GM21381 (cell line): ENCODE data around the gene RNF220.

Experiments used
- ATAC-seq: cut with Tn5 transposase; IDR thresholded peaks from one replicate; pipeline ENCODE4 v1.9.1; 2021; ENCODE audit warnings: mild to moderate bottlenecking, moderate library complexity; ENCODE audit not compliant: unreplicated experiment

Gene RNF220

GRCh38 chr1:44631333-44631646 lies 226.2 kb downstream of the RNF220 start:
- ATAC-seq = peak; percentile 19

GRCh38 chr1:44631647-44632539 lies 226.8 kb downstream of the RNF220 start:
- peak; percentile 64 for ATAC-seq

GRCh38 chr1:44632598-44632997 lies 227.5 kb downstream of the RNF220 start:
- peak; percentile 3 for ATAC-seq

GRCh38 chr1:44634606-44635189 lies 229.6 kb downstream of the RNF220 start:
- ATAC-seq = no peak

- no peak for ATAC-seq
Observed at GRCh38 chr1:44635439-44635838, 230.4 kb downstream of the RNF220 start.

GRCh38 chr1:44636083-44636687 lies 231.1 kb downstream of the RNF220 start:
- ATAC-seq = no peak

DNA sequence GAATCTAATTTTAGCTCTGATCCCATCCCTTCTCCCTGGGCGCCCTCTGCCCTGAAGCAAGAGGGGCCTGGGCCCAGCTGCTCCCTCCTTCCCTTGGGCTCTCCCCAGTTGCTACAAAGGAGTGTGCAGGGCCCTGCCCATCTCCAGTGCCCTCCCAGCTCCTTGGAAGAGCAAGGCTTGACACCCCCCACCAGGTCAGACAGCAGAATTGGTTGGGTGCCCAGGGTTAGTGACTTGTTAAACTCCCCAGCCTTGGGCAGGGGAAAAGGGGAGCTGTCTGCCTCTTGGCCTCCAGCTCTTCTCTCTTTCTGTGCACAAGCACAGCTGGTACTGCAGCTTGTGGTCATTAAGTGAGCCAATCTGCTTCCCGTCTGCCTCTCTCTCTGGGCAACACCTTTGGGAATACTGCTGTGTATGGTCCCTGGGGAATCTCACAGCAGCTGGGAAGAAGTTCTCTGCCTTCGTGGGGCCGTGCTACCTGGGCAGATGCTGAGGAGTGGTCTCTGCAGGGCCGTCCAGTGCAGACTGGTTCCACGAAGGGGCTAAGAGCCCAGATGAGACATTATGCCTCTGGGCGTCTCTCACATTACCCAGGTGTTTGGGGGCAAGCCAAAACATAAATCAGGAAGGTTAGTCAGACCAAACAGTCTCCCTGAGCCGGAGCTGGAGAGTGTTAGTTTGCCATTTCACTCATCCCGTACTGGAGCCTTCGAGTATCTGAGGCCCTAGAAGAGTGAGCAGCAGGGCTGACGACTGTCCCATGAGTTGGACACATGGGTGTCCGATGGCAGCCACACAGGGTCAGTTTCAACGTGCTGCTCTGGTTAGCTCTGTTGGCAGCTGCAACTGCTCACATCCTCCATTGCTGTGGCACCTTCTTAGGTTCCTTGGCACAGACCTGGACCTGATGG lies 231.9 kb downstream of the RNF220 start:
- ATAC-seq = no peak

DNA sequence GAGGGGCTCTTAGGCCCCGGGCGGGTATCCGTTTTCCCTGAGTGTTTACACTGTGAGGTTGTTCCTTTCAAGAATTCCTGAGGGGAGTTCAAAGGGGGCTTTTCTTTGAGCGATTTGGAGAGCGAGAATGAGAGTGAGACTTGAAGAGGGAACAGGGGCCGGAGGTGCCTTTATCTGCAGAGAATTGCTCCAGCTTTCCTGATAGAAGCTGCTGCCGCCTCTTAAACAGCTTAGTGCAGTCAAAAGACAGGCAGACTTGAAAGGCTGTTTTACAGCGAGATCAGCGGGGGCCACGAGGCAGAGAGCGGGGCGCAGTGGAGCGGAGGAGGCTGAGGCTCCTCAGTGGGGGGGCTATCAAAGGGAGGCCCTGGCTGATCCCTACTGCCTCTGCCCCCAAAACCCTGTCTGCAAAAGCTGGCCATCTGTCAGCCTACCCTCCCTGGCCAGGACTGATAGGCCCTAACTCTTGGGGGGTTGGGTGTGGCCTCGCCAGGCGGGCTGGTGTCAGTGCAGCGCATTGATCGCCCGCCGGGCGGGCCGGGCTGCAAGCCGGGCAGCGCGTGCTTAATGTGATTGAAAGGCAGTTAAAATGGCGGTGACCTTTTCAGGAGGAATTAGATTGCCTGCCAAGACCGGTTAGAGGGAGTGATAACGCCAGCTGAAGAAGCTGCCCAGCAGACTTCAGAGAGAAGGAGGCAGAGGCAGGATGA lies 232.8 kb downstream of the RNF220 start:
- ATAC-seq = no peak

DNA sequence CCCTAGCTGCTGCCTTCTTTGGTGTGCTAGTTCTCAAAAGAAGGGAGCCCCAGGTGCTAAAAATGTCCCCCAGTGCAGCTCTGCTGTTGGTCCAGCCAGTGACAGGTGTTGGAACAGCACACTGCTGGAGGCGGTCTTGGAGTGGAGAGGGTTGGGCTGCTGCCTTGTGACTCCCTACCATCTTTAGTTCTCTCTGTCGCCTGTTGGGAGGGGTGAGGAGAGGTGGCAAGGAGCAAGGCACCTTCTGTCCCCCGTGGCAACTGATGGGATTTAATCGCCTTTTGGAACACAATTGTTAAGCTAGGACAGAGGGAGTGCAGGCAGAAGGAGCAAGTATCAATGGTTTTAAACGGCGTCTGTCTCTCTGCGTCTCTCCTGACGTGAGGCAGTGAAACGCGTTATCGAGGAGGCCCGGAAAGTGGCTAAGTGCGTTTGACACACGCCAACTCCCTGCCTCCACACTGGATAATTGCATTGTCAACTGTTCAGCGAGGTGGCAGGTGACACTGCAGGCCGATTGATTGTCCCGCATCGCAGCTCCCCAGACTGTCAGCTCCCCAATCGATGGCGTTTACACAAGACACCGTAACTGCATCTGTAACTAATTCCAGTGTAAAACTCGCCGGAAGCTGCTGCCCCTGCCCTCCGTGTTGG lies 235.3 kb downstream of the RNF220 start:
- no peak for ATAC-seq

GRCh38 chr1:44641126-44642102 lies 236.4 kb downstream of the RNF220 start:
- ATAC-seq = no peak

DNA sequence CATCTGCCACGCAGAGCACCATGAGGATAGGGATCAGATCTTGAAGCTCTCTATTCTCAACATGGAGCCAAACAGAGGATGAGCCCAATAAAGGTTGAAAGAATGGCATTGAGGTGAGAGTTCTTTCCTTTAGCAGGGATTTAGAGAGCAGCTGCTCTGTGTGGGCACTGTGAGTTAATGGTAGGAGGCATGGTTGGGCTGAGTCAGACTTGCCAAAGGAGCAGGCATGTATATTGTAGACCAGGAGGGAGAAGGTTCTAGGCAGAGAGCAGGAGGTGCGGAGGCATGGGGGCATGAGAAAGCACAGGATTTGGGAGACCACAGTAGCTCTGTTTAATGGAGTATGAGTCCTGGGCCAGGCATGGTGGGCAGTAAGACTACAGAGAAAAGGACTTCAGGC lies 237.2 kb downstream of the RNF220 start:
- ATAC-seq = no peak

- ATAC-seq = no peak
Observed at GRCh38 chr1:44642925-44643324, 237.9 kb downstream of the RNF220 start.

DNA sequence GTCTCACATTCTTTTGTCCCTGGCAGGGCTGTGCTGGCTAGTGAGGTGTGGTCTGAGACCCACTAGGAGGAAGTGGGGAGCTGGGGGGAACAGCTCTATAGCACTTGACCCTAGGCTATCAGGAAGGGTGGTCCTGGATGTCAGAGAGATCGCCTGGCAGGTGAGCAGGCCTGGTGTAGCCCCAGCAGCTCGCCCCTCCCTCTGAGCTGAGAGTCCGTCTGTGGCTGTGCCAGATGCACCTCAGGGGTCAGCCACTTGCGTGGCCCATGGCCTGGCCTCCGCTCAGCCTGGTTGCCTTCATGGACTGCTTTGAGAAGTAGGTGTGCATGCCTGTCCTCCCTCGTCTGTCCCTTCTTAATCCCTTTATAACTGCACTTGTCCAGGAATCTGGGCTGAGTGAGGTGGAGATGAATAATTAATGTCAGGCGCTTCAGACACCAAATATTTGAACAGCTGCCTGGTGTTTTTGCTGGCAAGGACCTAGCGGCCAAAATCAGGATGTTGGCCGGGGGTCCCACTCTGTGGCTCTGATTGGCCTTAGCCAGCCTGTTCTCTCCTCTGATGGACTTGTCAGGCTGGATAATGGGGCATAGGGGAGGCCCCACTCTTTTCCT lies 238.8 kb downstream of the RNF220 start:
- no peak for ATAC-seq

DNA sequence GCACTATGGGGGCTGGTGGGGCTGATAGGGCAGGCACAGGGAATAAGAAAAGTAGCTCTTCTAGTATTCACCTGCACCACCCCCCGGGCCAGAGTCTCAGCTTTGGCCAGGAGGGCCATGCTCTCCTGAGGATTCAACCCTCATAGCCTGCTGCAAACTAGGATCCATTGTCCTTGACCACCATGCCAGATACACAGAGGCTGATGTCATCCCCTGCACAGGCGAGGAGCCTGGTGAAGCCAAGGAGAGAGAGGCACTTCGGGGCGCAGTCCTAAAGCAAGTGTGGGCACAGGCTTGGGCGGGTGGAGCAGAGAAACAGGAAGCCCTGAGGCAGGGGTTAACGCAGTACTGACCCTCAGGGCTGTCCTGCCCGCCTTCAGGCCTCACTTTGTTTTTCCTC lies 239.8 kb downstream of the RNF220 start:
- no peak for ATAC-seq

DNA sequence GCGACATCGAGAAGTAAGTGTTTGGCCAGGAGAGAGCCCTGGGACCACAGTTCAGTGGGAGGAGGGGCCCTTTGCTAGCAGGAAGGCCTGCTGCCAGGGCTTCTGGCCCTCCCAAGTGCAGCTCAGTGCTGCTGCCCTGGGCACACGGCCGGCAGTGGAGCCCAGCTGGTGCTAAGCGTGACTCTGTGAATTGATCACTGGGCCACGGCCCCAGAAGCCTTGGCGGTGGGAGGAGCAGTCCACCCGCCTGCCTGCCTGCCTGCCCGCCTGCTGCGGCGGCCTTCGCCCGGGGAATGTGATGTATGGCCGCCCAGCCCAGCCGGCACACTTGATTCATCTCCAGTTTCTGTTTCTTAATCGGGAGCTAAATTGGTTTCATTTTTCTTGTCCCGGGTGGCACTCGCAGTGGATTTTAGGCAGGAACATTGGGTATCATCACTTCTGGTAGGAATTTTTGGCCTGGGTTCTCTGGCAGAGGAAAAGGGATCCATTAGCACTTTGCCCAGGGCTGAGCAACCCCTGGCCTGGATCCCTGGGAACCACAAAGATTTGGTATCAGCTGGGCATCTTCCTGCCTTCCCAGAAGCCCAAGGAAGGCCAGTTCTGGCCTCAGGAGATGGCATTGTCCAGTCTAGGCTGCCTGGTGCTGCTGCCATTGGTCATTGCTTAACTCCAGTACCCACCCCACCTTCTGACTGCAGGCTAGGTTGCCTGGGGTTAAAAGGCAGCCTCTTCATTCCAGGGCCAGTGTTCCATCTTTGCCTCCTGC lies 240.6 kb downstream of the RNF220 start:
- ATAC-seq = no peak

DNA sequence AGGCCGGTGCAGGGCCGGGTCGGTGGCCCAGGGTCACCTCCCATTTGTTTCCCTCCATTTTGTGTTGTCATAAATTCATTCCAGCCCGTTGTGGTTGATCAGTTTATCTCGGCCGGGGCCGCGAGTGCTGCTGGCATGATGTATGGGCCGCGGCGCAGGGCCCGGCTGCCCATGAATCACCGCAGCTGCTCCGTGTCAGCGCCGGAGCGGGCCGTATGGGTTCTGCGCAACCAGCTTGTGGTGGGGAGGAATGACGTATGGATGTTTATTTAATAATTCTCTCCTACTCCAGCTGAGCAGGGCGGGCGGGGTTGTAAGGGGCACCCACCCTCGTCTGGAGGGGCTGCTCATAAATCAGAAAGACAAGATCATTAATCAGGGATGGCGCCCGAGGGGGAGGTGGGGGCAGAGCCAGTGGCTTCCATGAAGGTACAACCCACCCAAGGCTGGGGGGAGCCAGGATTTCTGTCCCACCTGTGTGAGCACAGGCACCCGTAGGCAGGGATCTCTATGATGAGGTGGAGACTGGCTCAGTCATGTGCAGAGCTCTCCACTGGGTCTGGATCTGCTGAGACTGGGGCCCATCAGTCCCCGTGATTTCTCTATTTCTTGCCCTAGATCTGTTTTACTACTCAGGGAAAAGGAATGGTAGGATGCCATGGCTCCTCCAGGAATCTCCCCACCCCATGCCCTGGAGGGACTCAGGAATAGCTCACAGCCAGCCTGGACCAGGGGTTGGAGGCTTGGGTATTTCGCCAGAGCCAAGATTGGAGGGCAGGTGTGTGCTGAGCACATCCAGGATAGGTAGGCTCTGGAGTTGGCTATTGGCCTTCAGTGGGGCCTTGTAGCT lies 241.4 kb downstream of the RNF220 start:
- no peak for ATAC-seq

DNA sequence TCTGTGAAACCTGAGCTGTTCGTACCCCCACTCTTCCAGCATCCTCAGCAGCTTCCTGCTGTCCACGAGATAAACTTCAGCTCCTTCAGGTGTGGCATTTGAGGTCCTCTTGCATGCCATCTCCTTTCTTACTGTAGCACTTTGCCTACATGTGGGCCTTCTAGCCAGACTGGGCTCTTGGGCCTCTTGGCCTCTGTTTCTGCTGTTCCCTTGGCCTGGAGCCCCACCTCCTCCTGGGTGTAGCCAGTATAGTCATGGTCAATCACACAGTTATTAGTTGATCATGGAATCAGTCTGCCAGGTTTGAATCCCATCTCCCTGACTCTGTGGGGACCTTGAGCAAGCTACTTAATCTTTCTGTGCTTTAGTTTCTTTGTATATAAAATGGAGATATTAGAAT lies 242.8 kb downstream of the RNF220 start:
- ATAC-seq = no peak
